NCI-H345 (cell line): Measurements from ENCODE around the gene RASAL2.
"Not testable (repeated sequence)": the region's sequence is repeated elsewhere in the genome, so short reads cannot be mapped to it uniquely, and the experiment has no call there.

Experiments used
- DNase-seq: peaks from one replicate; lab custom pipeline; 2025; lab: John Stamatoyannopoulos, UW

RASAL2 gene

GRCh38 chr1:178345238-178345637, 251.3 kb downstream of the RASAL2 start:
- no peak for DNase-seq

GRCh38 chr1:178345807-178346206, 251.9 kb downstream of the RASAL2 start:
- DNase-seq: no peak

- DNase-seq: no peak
These were observed 255.9 kb downstream of the RASAL2 start for GRCh38 chr1:178349801-178350200.

GRCh38 chr1:178351911-178352310, 258.0 kb downstream of the RASAL2 start:
- not testable (repeated sequence) for DNase-seq

- no peak for DNase-seq
These were observed 259.0 kb downstream of the RASAL2 start for GRCh38 chr1:178352790-178353416.

GRCh38 chr1:178353524-178353923, 259.6 kb downstream of the RASAL2 start:
- DNase-seq: no peak

- no peak for DNase-seq
These were observed 260.9 kb downstream of the RASAL2 start for GRCh38 chr1:178354816-178355215.

- no peak for DNase-seq
These were observed 262.4 kb downstream of the RASAL2 start for GRCh38 chr1:178356299-178356698.

- DNase-seq: no peak
These were observed 264.6 kb downstream of the RASAL2 start for GRCh38 chr1:178358456-178358855.

- no peak for DNase-seq
These were observed 266.5 kb downstream of the RASAL2 start for GRCh38 chr1:178360421-178360820.

GRCh38 chr1:178361847-178362246, 267.9 kb downstream of the RASAL2 start:
- DNase-seq: no peak

GRCh38 chr1:178362747-178363146, 268.8 kb downstream of the RASAL2 start:
- no peak for DNase-seq

- DNase-seq: no peak
These were observed 270.9 kb downstream of the RASAL2 start for GRCh38 chr1:178364782-178365181.

- DNase-seq: no peak
These were observed 273.2 kb downstream of the RASAL2 start for GRCh38 chr1:178367151-178367550.

GRCh38 chr1:178368208-178368607, 274.3 kb downstream of the RASAL2 start:
- no peak for DNase-seq

- no peak for DNase-seq
These were observed 277.3 kb downstream of the RASAL2 start for GRCh38 chr1:178371235-178371634.

- DNase-seq: no peak
These were observed 278.1 kb downstream of the RASAL2 start for GRCh38 chr1:178371933-178372388.

- no peak for DNase-seq
These were observed 280.1 kb downstream of the RASAL2 start for GRCh38 chr1:178374016-178374415.

GRCh38 chr1:178376008-178376407, 282.1 kb downstream of the RASAL2 start:
- DNase-seq: no peak

GRCh38 chr1:178379807-178380206, 285.9 kb downstream of the RASAL2 start:
- no peak for DNase-seq

- peak; percentile 5 for DNase-seq
These were observed 288.5 kb downstream of the RASAL2 start for GRCh38 chr1:178382372-178382771.

GRCh38 chr1:178385662-178386061, 291.8 kb downstream of the RASAL2 start:
- DNase-seq: no peak

- no peak for DNase-seq
These were observed 294.7 kb downstream of the RASAL2 start for GRCh38 chr1:178388418-178389145.

GRCh38 chr1:178389441-178389840, 295.5 kb downstream of the RASAL2 start:
- no peak for DNase-seq
